ENCODE data around the gene ABCA3. TPM values are rescaled to one million over a fixed set of nuclear protein-coding genes. Genes with fewer than 3 reads are reported as not detected.

Gene ABCA3
- total RNA-seq, 1 experiment from 2014 or later: 58.4 TPM

DNA sequence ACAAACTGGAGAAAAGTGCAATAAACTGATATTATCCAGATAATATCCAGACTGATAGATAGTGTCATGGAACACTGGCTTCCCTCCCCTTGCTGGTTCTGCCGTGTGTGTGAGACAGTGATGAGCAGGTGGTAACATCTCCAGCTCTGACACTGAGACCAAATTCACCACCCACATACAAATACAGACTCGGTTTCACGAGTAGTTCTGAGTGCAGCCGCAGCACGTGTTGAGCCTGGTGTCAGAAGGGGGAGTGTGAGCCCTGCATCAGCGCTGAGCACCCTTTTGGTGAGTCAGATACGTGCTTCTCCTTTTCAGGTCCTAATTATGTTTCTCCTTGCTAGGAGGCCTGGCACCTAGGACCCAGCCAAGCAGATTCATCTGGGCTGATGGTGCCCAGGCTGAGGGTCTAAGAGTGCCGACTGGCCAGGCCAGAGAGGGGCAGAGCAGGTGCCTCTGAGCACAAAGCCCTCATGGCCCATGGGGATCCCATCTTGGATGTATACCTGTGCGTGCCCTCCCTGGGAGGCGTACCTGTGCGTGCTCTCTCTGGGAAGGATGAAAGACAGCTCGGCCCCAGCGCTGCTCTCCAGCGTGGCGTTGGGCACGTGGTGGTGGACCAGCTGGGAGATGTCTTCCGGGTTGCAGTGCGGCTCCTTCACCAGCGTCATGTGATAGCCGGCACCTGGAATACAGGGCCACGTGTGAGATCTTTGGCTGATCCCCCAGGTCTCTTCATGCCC, 45.3 kb downstream of the ABCA3 start:
- DNase-seq (ENCODE audit: low read depth, low spot score): no peak
- ChIA-PET CTCF (no interaction called here), POLR2A (no interaction called here)
- H3K4me1 ChIP-seq (ENCODE audit: control insufficient read depth, insufficient read depth, low read length): no peaks in the 10 kb centered on the region
- H3K27me3 ChIP-seq (ENCODE audit: control insufficient read depth, insufficient read depth, low read length): no peaks in the 10 kb centered on the region
- intact Hi-C loops (cut with micrococcal nuclease; ENCODE audit: unreplicated experiment): no loop called here
- TF ChIP-seq TCF7L2 (IDR thresholded peaks at IDR 0.05; ENCODE audit: low read depth, low read length) (no peak), SIN3A (IDR thresholded peaks at IDR 0.05; ENCODE audit: borderline replicate concordance, insufficient read depth, low read depth, low read length) (no peak), POLR2AphosphoS5 (IDR thresholded peaks at IDR 0.05; ENCODE audit: low read depth, low read length) (no peak)
- TF ChIP-seq, protein P1, sequence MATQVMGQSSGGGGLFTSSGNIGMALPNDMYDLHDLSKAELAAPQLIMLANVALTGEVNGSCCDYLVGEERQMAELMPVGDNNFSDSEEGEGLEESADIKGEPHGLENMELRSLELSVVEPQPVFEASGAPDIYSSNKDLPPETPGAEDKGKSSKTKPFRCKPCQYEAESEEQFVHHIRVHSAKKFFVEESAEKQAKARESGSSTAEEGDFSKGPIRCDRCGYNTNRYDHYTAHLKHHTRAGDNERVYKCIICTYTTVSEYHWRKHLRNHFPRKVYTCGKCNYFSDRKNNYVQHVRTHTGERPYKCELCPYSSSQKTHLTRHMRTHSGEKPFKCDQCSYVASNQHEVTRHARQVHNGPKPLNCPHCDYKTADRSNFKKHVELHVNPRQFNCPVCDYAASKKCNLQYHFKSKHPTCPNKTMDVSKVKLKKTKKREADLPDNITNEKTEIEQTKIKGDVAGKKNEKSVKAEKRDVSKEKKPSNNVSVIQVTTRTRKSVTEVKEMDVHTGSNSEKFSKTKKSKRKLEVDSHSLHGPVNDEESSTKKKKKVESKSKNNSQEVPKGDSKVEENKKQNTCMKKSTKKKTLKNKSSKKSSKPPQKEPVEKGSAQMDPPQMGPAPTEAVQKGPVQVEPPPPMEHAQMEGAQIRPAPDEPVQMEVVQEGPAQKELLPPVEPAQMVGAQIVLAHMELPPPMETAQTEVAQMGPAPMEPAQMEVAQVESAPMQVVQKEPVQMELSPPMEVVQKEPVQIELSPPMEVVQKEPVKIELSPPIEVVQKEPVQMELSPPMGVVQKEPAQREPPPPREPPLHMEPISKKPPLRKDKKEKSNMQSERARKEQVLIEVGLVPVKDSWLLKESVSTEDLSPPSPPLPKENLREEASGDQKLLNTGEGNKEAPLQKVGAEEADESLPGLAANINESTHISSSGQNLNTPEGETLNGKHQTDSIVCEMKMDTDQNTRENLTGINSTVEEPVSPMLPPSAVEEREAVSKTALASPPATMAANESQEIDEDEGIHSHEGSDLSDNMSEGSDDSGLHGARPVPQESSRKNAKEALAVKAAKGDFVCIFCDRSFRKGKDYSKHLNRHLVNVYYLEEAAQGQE (IDR thresholded peaks at IDR 0.05; ENCODE audit: insufficient read depth in 1 of 2, low read depth in 2 of 2, low read length in 1 of 2): no peak
- TF ChIP-seq, protein P2, sequence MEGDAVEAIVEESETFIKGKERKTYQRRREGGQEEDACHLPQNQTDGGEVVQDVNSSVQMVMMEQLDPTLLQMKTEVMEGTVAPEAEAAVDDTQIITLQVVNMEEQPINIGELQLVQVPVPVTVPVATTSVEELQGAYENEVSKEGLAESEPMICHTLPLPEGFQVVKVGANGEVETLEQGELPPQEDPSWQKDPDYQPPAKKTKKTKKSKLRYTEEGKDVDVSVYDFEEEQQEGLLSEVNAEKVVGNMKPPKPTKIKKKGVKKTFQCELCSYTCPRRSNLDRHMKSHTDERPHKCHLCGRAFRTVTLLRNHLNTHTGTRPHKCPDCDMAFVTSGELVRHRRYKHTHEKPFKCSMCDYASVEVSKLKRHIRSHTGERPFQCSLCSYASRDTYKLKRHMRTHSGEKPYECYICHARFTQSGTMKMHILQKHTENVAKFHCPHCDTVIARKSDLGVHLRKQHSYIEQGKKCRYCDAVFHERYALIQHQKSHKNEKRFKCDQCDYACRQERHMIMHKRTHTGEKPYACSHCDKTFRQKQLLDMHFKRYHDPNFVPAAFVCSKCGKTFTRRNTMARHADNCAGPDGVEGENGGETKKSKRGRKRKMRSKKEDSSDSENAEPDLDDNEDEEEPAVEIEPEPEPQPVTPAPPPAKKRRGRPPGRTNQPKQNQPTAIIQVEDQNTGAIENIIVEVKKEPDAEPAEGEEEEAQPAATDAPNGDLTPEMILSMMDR (IDR thresholded peaks at IDR 0.05): no peak
- H3K27ac ChIP-seq (ENCODE audit: low read length): no peak overlapping the region
- no TSS peak for BruUV-seq (replicated peaks)
- no peaks in the 10 kb centered on the region for H3K36me3 ChIP-seq (ENCODE audit: control insufficient read depth, insufficient read depth, low read length)
- in situ Hi-C loops (cut with HindIII; ENCODE audit: low pct_unique_long_range_greater_than_20kb, low sequenced_read_pairs): no loop called here
- H3K4me3 ChIP-seq (ENCODE audit: low read depth in 2 of 2, low read length in 2 of 2): no peak overlapping the region
- H3K9me3 ChIP-seq (ENCODE audit: control insufficient read depth, insufficient read depth, low read depth, low read length): no peaks in the 10 kb centered on the region
- ATAC-seq: no peak

DNA sequence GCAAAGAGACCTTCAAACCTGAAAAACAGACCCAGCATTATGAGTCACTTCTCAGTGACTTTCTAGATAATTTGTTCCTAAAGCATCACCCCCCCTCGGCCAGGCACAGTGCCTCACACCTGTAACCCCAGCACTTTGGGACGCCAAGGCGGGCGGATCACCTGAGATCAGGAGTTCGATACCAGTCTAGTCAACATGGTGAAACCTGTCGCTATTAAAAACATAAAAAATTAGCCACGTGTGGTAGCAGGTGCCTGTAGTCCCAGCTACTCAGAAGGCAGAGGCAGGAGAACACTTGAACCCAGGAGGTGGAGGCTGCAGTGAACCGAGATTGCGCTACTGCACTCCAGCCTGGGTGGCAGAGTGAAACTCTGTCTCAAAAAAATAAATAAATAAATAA, 48.3 kb downstream of the ABCA3 start:
- H3K4me3 ChIP-seq (ENCODE audit: low read depth in 2 of 2, low read length in 2 of 2): no peak overlapping the region
- no peak overlapping the region for H3K27ac ChIP-seq (ENCODE audit: low read length)
- TF ChIP-seq SIN3A (IDR thresholded peaks at IDR 0.05; ENCODE audit: borderline replicate concordance, insufficient read depth, low read depth, low read length) (no peak), POLR2AphosphoS5 (IDR thresholded peaks at IDR 0.05; ENCODE audit: low read depth, low read length) (no peak), TCF7L2 (IDR thresholded peaks at IDR 0.05; ENCODE audit: low read depth, low read length) (no peak)
- TF ChIP-seq, protein P1 (IDR thresholded peaks at IDR 0.05; ENCODE audit: insufficient read depth in 1 of 2, low read depth in 2 of 2, low read length in 1 of 2): no peak
- TF ChIP-seq, protein P2 (IDR thresholded peaks at IDR 0.05): no peak
- ChIA-PET CTCF (no interaction called here), POLR2A (interaction anchor here (0.6 kb wide), 1 partner anchor 163 kb away, joined by 17 read pairs; no protein-coding TSS in a partner anchor)
- no peaks in the 10 kb centered on the region for H3K4me1 ChIP-seq (ENCODE audit: control insufficient read depth, insufficient read depth, low read length)
- DNase-seq (ENCODE audit: low read depth, low spot score) (no peak), ATAC-seq (no peak)
- no TSS peak for BruUV-seq (replicated peaks)
- intact Hi-C loops (cut with micrococcal nuclease; ENCODE audit: unreplicated experiment) (no loop called here), in situ Hi-C loops (cut with HindIII; ENCODE audit: low pct_unique_long_range_greater_than_20kb, low sequenced_read_pairs) (no loop called here)
- no peaks in the 10 kb centered on the region for H3K36me3 ChIP-seq (ENCODE audit: control insufficient read depth, insufficient read depth, low read length)
- no peaks in the 10 kb centered on the region for H3K9me3 ChIP-seq (ENCODE audit: control insufficient read depth, insufficient read depth, low read depth, low read length)
- no peaks in the 10 kb centered on the region for H3K27me3 ChIP-seq (ENCODE audit: control insufficient read depth, insufficient read depth, low read length)
